ENCODE results near the gene C19orf33. TPM values are rescaled to one million over a fixed set of nuclear protein-coding genes. Genes with fewer than 3 reads are reported as not detected.

The C19orf33 gene
- total RNA-seq, 1 experiment from 2014 or later = 135 TPM

DNA sequence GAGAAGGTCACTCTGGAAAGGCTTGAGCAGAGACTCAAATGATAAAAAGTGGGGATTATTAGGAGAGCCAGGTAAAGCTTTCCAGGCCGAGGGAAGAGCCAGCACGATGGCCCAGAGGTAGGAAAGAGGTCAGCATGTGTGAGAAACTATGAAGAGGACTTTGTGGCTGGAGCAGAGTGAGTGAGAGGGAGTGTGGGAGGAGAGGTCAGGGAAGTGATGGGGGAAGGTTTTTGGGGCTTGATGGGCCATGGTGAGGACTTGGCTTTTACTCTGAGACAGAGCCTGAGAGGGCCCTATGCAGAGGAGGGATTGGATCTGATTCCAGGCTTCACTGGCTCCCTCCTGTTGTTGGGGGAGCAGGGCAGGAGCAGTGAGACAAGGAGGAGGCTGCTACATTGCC is 36.9 kb downstream of the C19orf33 start:
- BruUV-seq (replicated peaks) = no TSS peak
- ATAC-seq = no peak

More for the DNA sequence above, 36.9 kb downstream of the C19orf33 start:
- no peak overlapping the region for H3K27ac ChIP-seq (ENCODE audit: low read depth, low read length)
- H3K36me3 ChIP-seq (ENCODE audit: control insufficient read depth in 1 of 2, insufficient read depth in 2 of 2, low read length in 2 of 2) = no peaks in the 10 kb centered on the region; a peak in 1 of 4 replicates
- peaks cover 8 to 18% of the 10 kb centered on the region in 2 experiments for H3K4me1 ChIP-seq (ENCODE audit: control insufficient read depth in 1 of 2, insufficient read depth in 2 of 2, low read length in 2 of 2)
- no peak overlapping the region for H3K4me3 ChIP-seq (replicated peaks in 1 of 2; ENCODE audit: low read depth in 1 of 2, low read length in 2 of 2)
- ChIA-PET CTCF (no interaction called here), POLR2A (interaction anchor here (0.6 kb wide), 1 partner anchor 413 kb away, joined by 4 read pairs; no protein-coding TSS in a partner anchor), RAD21 (ENCODE audit: low non-redundant PET in 1 of 2, low total read pairs in 2 of 2, uncharacterized antibody in 2 of 2, unreplicated experiment in 2 of 2) (no interaction called here)
- H3K4me2 ChIP-seq (ENCODE audit: low read length) = no peak overlapping the region
- no peak for DNase-seq (ENCODE audit: low read depth, low spot score)
- no peaks in the 10 kb centered on the region for H3K9me2 ChIP-seq (ENCODE audit: insufficient read depth)
- TF ChIP-seq SIN3A (IDR thresholded peaks at IDR 0.05; ENCODE audit: low read depth) = no peak
- no peak for TF ChIP-seq TCF7L2 (IDR thresholded peaks at IDR 0.05; ENCODE audit: borderline replicate concordance, extremely low read depth, insufficient read depth, insufficient read length)
- no peak for TF ChIP-seq EGR1 (IDR thresholded peaks at IDR 0.05; ENCODE audit: low read depth)
- no peak for TF ChIP-seq YY1 (IDR thresholded peaks at IDR 0.05; ENCODE audit: extremely low read depth, insufficient replicate concordance, low read depth, low read length)
- no peak for TF ChIP-seq MAX (IDR thresholded peaks at IDR 0.05)
- no peak for TF ChIP-seq ATF3 (IDR thresholded peaks at IDR 0.05)
- no peak for TF ChIP-seq EZH2phosphoT487 (IDR thresholded peaks at IDR 0.05; ENCODE audit: borderline replicate concordance)
- no peak for TF ChIP-seq ZBTB33 (IDR thresholded peaks at IDR 0.05; ENCODE audit: extremely low read depth, insufficient replicate concordance, low read length)
- TF ChIP-seq EZH2 (IDR thresholded peaks at IDR 0.05) = no peak
- intact Hi-C loops (cut with micrococcal nuclease) = no loop called here
- no peaks in the 10 kb centered on the region for H3K9me3 ChIP-seq (ENCODE audit: control insufficient read depth in 1 of 2, insufficient read depth in 1 of 2, low read depth in 1 of 2, low read length in 2 of 2)
- no peaks in the 10 kb centered on the region for H4K20me1 ChIP-seq (ENCODE audit: insufficient read depth)
- H3K79me2 ChIP-seq (ENCODE audit: insufficient read depth, low read length) = no peaks in the 10 kb centered on the region
- no peaks in the 10 kb centered on the region for H3K27me3 ChIP-seq (ENCODE audit: insufficient read depth, low read length)
- no peak overlapping the region for H2AFZ ChIP-seq (ENCODE audit: low read depth, low read length, poor library complexity, severe bottlenecking)
- H3K9ac ChIP-seq (ENCODE audit: low read length) = no peak overlapping the region
